HG02973 (cell line): ENCODE data around the gene PRDM2.
"Not testable (repeated sequence)": the region's sequence is repeated elsewhere in the genome, so short reads cannot be mapped to it uniquely, and the experiment has no call there.

Experiments
- ATAC-seq: cut with Tn5 transposase; IDR thresholded peaks from one replicate; pipeline ENCODE4 v1.9.1; 2021; ENCODE audit warnings: moderate library complexity; ENCODE audit not compliant: unreplicated experiment

Gene PRDM2

GRCh38 chr1:13699936-13700520 is at the start of gene PRDM2:
TSS of gene PRDM2 (plus strand) at chr1:13700188. CDS start at chr1:13715606, 15,418 bp downstream.
- ATAC-seq, result peak; percentile 34

- ATAC-seq, result no peak
Observed at GRCh38 chr1:13651279-13651678, 48.7 kb upstream of the PRDM2 start.

- no peak for ATAC-seq
Observed at GRCh38 chr1:13652238-13652637, 47.8 kb upstream of the PRDM2 start.

GRCh38 chr1:13661539-13661938 is 38.4 kb upstream of the PRDM2 start:
- no peak for ATAC-seq

- no peak for ATAC-seq
Observed at GRCh38 chr1:13662493-13662892, 37.5 kb upstream of the PRDM2 start.

- no peak for ATAC-seq
Observed at GRCh38 chr1:13663969-13664368, 36.0 kb upstream of the PRDM2 start.

- no peak for ATAC-seq
Observed at GRCh38 chr1:13664451-13664850, 35.5 kb upstream of the PRDM2 start.

- ATAC-seq, result no peak
Observed at GRCh38 chr1:13666317-13666716, 33.7 kb upstream of the PRDM2 start.

GRCh38 chr1:13667691-13668090 is 32.3 kb upstream of the PRDM2 start:
- no peak for ATAC-seq

GRCh38 chr1:13674377-13674776 is 25.6 kb upstream of the PRDM2 start:
- no peak for ATAC-seq

- ATAC-seq, result no peak
Observed at GRCh38 chr1:13675151-13675651, 24.8 kb upstream of the PRDM2 start.

- no peak for ATAC-seq
Observed at GRCh38 chr1:13677896-13678295, 22.1 kb upstream of the PRDM2 start.

- ATAC-seq, result no peak
Observed at GRCh38 chr1:13679651-13680050, 20.3 kb upstream of the PRDM2 start.

- ATAC-seq, result not testable (repeated sequence)
Observed at GRCh38 chr1:13680609-13681008, 19.4 kb upstream of the PRDM2 start.

GRCh38 chr1:13681921-13682320 is 18.1 kb upstream of the PRDM2 start:
- ATAC-seq, result no peak

GRCh38 chr1:13682444-13682843 is 17.5 kb upstream of the PRDM2 start:
- ATAC-seq, result no peak

GRCh38 chr1:13683206-13683605 is 16.8 kb upstream of the PRDM2 start:
- ATAC-seq, result no peak

GRCh38 chr1:13687151-13687715 is 12.8 kb upstream of the PRDM2 start:
- no peak for ATAC-seq

- not testable (repeated sequence) for ATAC-seq
Observed at GRCh38 chr1:13693094-13693493, 6.9 kb upstream of the PRDM2 start.

- ATAC-seq, result no peak
Observed at GRCh38 chr1:13694886-13695684, 4.9 kb upstream of the PRDM2 start.

GRCh38 chr1:13697738-13698137 is 2.2 kb upstream of the PRDM2 start:
- no peak for ATAC-seq

- ATAC-seq, result no peak
Observed at GRCh38 chr1:13699510-13699909, 478 bp upstream of the PRDM2 start.
